IMR-90 (cell line): ENCODE data around the gene GTSE1. TPM values are rescaled to one million over a fixed set of nuclear protein-coding genes. Genes with fewer than 3 reads are reported as not detected.

Experiments used
- ATAC-seq: fragments of 200-7000 bp; cut with Tn5 transposase; 2 replicates; pipeline ENCODE4 v1.9.1; 2020; ENCODE audit warnings: low read depth, mild to moderate bottlenecking, moderate library complexity
- BruUV-seq: library from RNA; stranded (reverse); fragments of 400-500 nt; replicated peaks from 2 replicates; lab custom pipeline; 2021; lab: Mats Ljungman, UMichigan
- CTCF ChIA-PET: fragments of 300-600 bp; formaldehyde crosslinking; extraction: SDS; loops from one replicate; lab custom pipeline; 2021; ENCODE audit warnings: antibody characterized with exemption; lab: Yijun Ruan, JAX
- POLR2A ChIA-PET: fragments of 300-600 bp; sonication (Branson Sonifier 250); formaldehyde crosslinking; loops from one replicate; lab custom pipeline; 2022; ENCODE audit warnings: antibody characterized with exemption; ENCODE audit not compliant: unreplicated experiment; lab: Charles Lee
- DNase-seq: peaks from one replicate; pipeline ENCODE4 v3.0.0; 2013
- H2AFZ ChIP-seq: replicated peaks from 2 replicates; pipeline ENCODE3; 2013; ENCODE audit warnings: low read length, mild to moderate bottlenecking; ENCODE audit not compliant: poor library complexity
- H2AK5ac ChIP-seq: 2 replicates; pipeline ENCODE4 v1.6.1; 2013; ENCODE audit warnings: low read depth, low read length, inconsistent platforms
- H2AK9ac ChIP-seq: replicated peaks from 2 replicates; pipeline ENCODE3; 2013; ENCODE audit warnings: mild to moderate bottlenecking, low read depth, low read length, moderate library complexity; ENCODE audit not compliant: poor library complexity
- H2BK120ac ChIP-seq: 2 replicates; pipeline ENCODE4 v1.6.1; 2013; ENCODE audit warnings: low read depth, low read length, inconsistent platforms
- H2BK15ac ChIP-seq: 3 replicates; pipeline ENCODE4 v1.6.1; 2013; ENCODE audit warnings: low read depth, low read length, inconsistent platforms
- H2BK20ac ChIP-seq: 2 replicates; pipeline ENCODE4 v1.6.1; 2013; ENCODE audit warnings: low read depth, mild to moderate bottlenecking, inconsistent platforms, low read length, moderate library complexity
- H2BK5ac ChIP-seq: 2 replicates; pipeline ENCODE4 v1.6.1; 2013; ENCODE audit warnings: mild to moderate bottlenecking, low read depth, low read length, inconsistent platforms; ENCODE audit not compliant: poor library complexity, severe bottlenecking
- H3K14ac ChIP-seq: replicated peaks from 2 replicates; pipeline ENCODE4 v1.6.1; 2013; ENCODE audit warnings: low read depth, low read length, inconsistent platforms
- H3K18ac ChIP-seq: 2 replicates; pipeline ENCODE4 v1.6.1; 2013; ENCODE audit warnings: low read depth, low read length, control low read depth
- H3K23ac ChIP-seq: 2 replicates; pipeline ENCODE4 v1.6.1; 2013; ENCODE audit warnings: low read depth, low read length, inconsistent platforms
- H3K27ac ChIP-seq: 2 replicates; pipeline ENCODE4 v1.5.1; 2013; ENCODE audit warnings: mild to moderate bottlenecking, control low read depth, low read length; ENCODE audit not compliant: insufficient read depth
- H3K27me3 ChIP-seq: 2 replicates; pipeline ENCODE4 v1.6.1; 2013; ENCODE audit warnings: low read length; ENCODE audit not compliant: control insufficient read depth, insufficient read depth
- H3K36me3 ChIP-seq: 2 replicates; pipeline ENCODE4 v1.6.1; 2013; ENCODE audit warnings: low read length, mixed read lengths; ENCODE audit not compliant: control insufficient read depth, insufficient read depth
- H3K4ac ChIP-seq: 2 replicates; pipeline ENCODE4 v1.6.1; 2013; ENCODE audit warnings: low read depth, low read length, inconsistent platforms
- H3K4me1 ChIP-seq: 2 replicates; pipeline ENCODE4 v1.6.1; 2013; ENCODE audit warnings: low read length, mixed read lengths; ENCODE audit not compliant: control insufficient read depth, insufficient read depth
- H3K4me2 ChIP-seq: 2 replicates; pipeline ENCODE4 v1.6.1; 2013; ENCODE audit warnings: low read depth, mild to moderate bottlenecking, control low read depth, low read length, moderate library complexity
- H3K4me3 ChIP-seq: 2 replicates; pipeline ENCODE4 v1.5.1; 2013; ENCODE audit warnings: low read depth, mild to moderate bottlenecking, control low read depth, low read length, moderate library complexity; ENCODE audit not compliant: insufficient read depth
- H3K56ac ChIP-seq: 2 replicates; pipeline ENCODE4 v1.6.1; 2013; ENCODE audit warnings: low read length, inconsistent platforms; ENCODE audit not compliant: insufficient read depth; ENCODE audit errors: extremely low read depth
- H3K79me1 ChIP-seq, 2 experiments: 2 replicates each; pipeline ENCODE4 v1.6.1; 2013; ENCODE audit warnings: low read length in 2 of 2, inconsistent platforms in 1 of 2, low read depth in 1 of 2
- H3K9ac ChIP-seq: 2 replicates; pipeline ENCODE4 v1.6.1; 2013; ENCODE audit warnings: low read depth, low read length, control low read depth
- H3K9me1 ChIP-seq: 2 replicates; pipeline ENCODE4 v1.6.1; 2013; ENCODE audit warnings: low read length, inconsistent platforms; ENCODE audit not compliant: insufficient read depth
- H3K9me3 ChIP-seq: 2 replicates; pipeline ENCODE4 v1.6.1; 2013; ENCODE audit warnings: low read length; ENCODE audit not compliant: control insufficient read depth, insufficient read depth
- H4K20me1 ChIP-seq: 2 replicates; pipeline ENCODE4 v1.6.1; 2013; ENCODE audit warnings: low read length, inconsistent platforms; ENCODE audit not compliant: insufficient read depth
- H4K5ac ChIP-seq: 2 replicates; pipeline ENCODE4 v1.6.1; 2013; ENCODE audit warnings: mild to moderate bottlenecking, low read depth, low read length, control low read depth
- H4K8ac ChIP-seq, 2 experiments: 2 replicates each; pipeline ENCODE4 v1.6.1; 2013; ENCODE audit warnings: low read depth in 2 of 2, low read length in 2 of 2, control low read depth in 1 of 2, inconsistent platforms in 1 of 2
- H4K91ac ChIP-seq: 2 replicates; pipeline ENCODE4 v1.6.1; 2013; ENCODE audit warnings: low read depth, low read length, inconsistent platforms; ENCODE audit not compliant: insufficient read depth
- BHLHE40 ChIP-seq: fragments of 150-350 bp; IDR thresholded peaks from 2 replicates; pipeline ENCODE4 v1.6.1; 2016; ENCODE audit warnings: mild to moderate bottlenecking, low read depth, low read length
- CEBPB ChIP-seq: IDR thresholded peaks from 2 replicates; pipeline ENCODE4 v1.6.1; 2012; ENCODE audit warnings: low read depth, low read length, improper control_type of control experiment
- CHD1 ChIP-seq: IDR thresholded peaks from 2 replicates; pipeline ENCODE4 v1.6.1; 2012; ENCODE audit warnings: low read depth, low read length, improper control_type of control experiment
- MAFK ChIP-seq: IDR thresholded peaks from 2 replicates; pipeline ENCODE4 v1.6.1; 2012; ENCODE audit warnings: low read depth, low read length, improper control_type of control experiment
- MAZ ChIP-seq: IDR thresholded peaks from 2 replicates; pipeline ENCODE4 v1.6.1; 2012; ENCODE audit warnings: low read depth, mild to moderate bottlenecking, low read length, improper control_type of control experiment, moderate library complexity, borderline replicate concordance
- MXI1 ChIP-seq: IDR thresholded peaks from 2 replicates; pipeline ENCODE4 v1.6.1; 2012; ENCODE audit warnings: low read depth, mild to moderate bottlenecking, low read length, moderate library complexity, borderline replicate concordance
- NFE2L2 ChIP-seq: fragments of 150-350 bp; IDR thresholded peaks from 2 replicates; pipeline ENCODE4 v1.6.1; 2016; ENCODE audit warnings: low read depth, mild to moderate bottlenecking, low read length
- RCOR1 ChIP-seq: IDR thresholded peaks from 2 replicates; pipeline ENCODE4 v1.6.1; 2012; ENCODE audit warnings: mild to moderate bottlenecking, low read length, improper control_type of control experiment; ENCODE audit not compliant: insufficient replicate concordance
- RFX5 ChIP-seq: IDR thresholded peaks from 2 replicates; pipeline ENCODE4 v1.8.0; 2012; ENCODE audit warnings: low read depth, mild to moderate bottlenecking, low read length, moderate library complexity
- WGBS, 2 experiments: methylation state at CpG; one replicate each; pipeline versions ENCODE4 v1.1.5 to v1.1.7; 2013; ENCODE audit warnings: missing lambda C conversion rate in 2 of 2; ENCODE audit not compliant: insufficient read length in 1 of 2; ENCODE audit errors: extremely low coverage in 2 of 2; 5-methylcytosine and 5-hydroxymethylcytosine counted together
- dilution Hi-C: fragments of 300-500 bp; cut with HindIII; formaldehyde crosslinking; loops from one replicate; pipeline ENCODE4 v1.14.3; 2018; ENCODE audit warnings: low sequenced_read_pairs; ENCODE audit not compliant: unreplicated experiment
- in situ Hi-C: fragments of 300-500 bp; cut with MboI; formaldehyde crosslinking; loops from 3 replicates; pipeline ENCODE4 v1.14.3; 2019; ENCODE audit warnings: low sequenced_read_pairs, inconsistent platforms, mixed read lengths
- intact Hi-C: fragments of 100-400 bp; cut with micrococcal nuclease; formaldehyde crosslinking; loops from 2 replicates; pipeline ENCODE4 v1.10.0; 2022
- polyA plus RNA-seq, 3 experiments: library from polyadenylated mRNA; depleted of rRNA; stranded (reverse); fragments of >200 nt; gene quantifications; 2 replicates each; pipeline ENCODE4 v1.2.3, GENCODE V29; 2012; ENCODE audit warnings: low replicate concordance in 1 of 3
- total RNA-seq: library from RNA; depleted of rRNA; stranded (reverse); fragments of >200 nt; gene quantifications from 2 replicates; pipeline ENCODE4 v1.2.3, GENCODE V29; 2012
- TF ChIP-seq, protein P1 (sequence below): fragments of 150-350 bp; IDR thresholded peaks from 2 replicates; pipeline ENCODE4 v1.6.1; 2017; ENCODE audit warnings: mild to moderate bottlenecking, antibody characterized with exemption, low read length, low read depth
- TF ChIP-seq, protein P2 (sequence below): fragments of 150-350 bp; IDR thresholded peaks from 2 replicates; pipeline ENCODE4 v1.6.1; 2016; ENCODE audit warnings: low read depth, mild to moderate bottlenecking, low read length, moderate library complexity, borderline replicate concordance

The GTSE1 gene
- total and polyA plus RNA-seq, 2 of the 4 experiments (the other 2 are of a cell fraction): 5.9 to 17.1 TPM

DNA sequence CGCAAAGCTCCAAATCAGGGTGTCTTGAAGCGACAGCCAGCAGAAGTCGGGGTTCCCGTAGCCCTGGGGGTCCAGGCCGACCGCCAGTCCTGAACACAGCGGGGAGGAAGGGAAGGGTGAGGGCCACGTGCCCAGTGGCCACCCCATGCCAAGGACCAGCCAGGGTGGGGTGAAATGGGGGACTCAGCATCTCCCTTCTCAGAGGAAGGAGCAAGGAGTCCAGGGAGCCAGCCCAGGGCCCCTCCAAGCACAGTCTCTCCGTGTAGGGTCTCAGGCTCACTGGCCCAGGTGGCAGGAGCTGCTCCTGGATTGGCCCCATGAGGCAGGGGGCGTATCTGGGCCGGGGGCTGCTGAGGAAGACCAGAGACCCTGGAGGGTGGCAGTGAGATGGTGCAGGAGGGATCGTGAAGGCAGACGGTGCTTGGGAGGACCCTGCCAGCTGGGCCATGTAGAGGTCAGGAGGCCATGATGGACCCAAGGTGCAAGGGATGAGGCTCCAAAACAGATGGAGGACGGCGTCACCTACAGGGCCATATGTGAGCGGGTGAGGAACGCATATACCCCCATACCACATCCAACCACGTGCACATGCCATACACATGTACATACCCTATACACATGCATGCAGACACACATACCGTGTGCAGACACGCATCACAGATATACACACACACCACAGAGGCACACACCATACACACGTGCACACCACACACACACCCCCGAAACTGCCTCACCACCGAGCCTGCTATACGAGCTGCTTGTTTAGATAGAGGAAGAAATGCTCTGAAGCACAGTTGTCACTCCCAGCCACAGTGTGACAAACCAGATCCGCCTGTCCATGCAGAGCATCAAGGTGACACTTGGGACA, 73.3 kb downstream of the GTSE1 start:
- ChIA-PET POLR2A (no interaction called here), CTCF (interaction anchor here (1.0 kb wide), 1 partner anchor 173 kb away, joined by 6 read pairs; no protein-coding TSS in a partner anchor)
- Histone ChIP-seq H3K27me3 (peaks cover 14% of the 10 kb centered on the region; the same call in 1 of the 2 replicates), H3K56ac (no peak overlapping the region), H3K4ac (no peak overlapping the region), H4K8ac (no peak overlapping the region), H2AK9ac (no peak overlapping the region), H3K36me3 (no peaks in the 10 kb centered on the region), H3K4me2 (no peak overlapping the region), H3K4me3 (no peak overlapping the region), H3K9ac (no peak overlapping the region), H3K79me1 (no peaks in the 10 kb centered on the region), H2BK20ac (no peak overlapping the region), H3K14ac (no peak overlapping the region), H3K9me1 (no peaks in the 10 kb centered on the region; the same call in 1 of the 2 replicates), H3K27ac (no peak overlapping the region), H2AFZ (peak overlapping the region; percentile 43), H2BK15ac (no peak overlapping the region), H3K23ac (no peak overlapping the region), H2AK5ac (no peak overlapping the region), H2BK5ac (no peak overlapping the region), H3K18ac (no peak overlapping the region), H3K4me1 (no peaks in the 10 kb centered on the region), H3K9me3 (no peaks in the 10 kb centered on the region; the same call in 1 of the 2 replicates), H4K20me1 (no peaks in the 10 kb centered on the region), H4K5ac (no peak overlapping the region), H2BK120ac (no peak overlapping the region), H4K91ac (no peak overlapping the region)
- 78% methylated on average over 9 of the region's 25 CpGs; no CpG with 5 or more reads in 1 of the 2 experiments for WGBS, 2 experiments
- dilution Hi-C loops: no loop called here
- DNase-seq: no peak
- in situ Hi-C loops: loop anchor here (5.0 kb wide), 1 partner anchor 172 kb away; no protein-coding TSS in a partner anchor
- no peak for ATAC-seq
- no TSS peak for BruUV-seq
- TF ChIP-seq, protein P1, sequence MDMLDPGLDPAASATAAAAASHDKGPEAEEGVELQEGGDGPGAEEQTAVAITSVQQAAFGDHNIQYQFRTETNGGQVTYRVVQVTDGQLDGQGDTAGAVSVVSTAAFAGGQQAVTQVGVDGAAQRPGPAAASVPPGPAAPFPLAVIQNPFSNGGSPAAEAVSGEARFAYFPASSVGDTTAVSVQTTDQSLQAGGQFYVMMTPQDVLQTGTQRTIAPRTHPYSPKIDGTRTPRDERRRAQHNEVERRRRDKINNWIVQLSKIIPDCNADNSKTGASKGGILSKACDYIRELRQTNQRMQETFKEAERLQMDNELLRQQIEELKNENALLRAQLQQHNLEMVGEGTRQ: no peak
- TF ChIP-seq MAFK: no peak
- TF ChIP-seq CHD1: no peak
- TF ChIP-seq RCOR1: no peak
- no peak for TF ChIP-seq NFE2L2
- no peak for TF ChIP-seq MAZ
- no peak for TF ChIP-seq CEBPB
- TF ChIP-seq BHLHE40: no peak
- no peak for TF ChIP-seq MXI1
- no peak for TF ChIP-seq RFX5
- TF ChIP-seq, protein P2, sequence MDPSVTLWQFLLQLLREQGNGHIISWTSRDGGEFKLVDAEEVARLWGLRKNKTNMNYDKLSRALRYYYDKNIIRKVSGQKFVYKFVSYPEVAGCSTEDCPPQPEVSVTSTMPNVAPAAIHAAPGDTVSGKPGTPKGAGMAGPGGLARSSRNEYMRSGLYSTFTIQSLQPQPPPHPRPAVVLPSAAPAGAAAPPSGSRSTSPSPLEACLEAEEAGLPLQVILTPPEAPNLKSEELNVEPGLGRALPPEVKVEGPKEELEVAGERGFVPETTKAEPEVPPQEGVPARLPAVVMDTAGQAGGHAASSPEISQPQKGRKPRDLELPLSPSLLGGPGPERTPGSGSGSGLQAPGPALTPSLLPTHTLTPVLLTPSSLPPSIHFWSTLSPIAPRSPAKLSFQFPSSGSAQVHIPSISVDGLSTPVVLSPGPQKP: no peak
- intact Hi-C loops: no loop called here
